Liver (tissue), 9 donors: ENCODE results near the gene METTL3. TPM values are rescaled to one million over a fixed set of nuclear protein-coding genes. Genes with fewer than 3 reads are reported as not detected.

Experiments
- DNase-seq: peaks from one replicate; pipeline ENCODE4 v3.0.0-alpha.2; 2017; ENCODE audit warnings: low spot score
- H3K27ac ChIP-seq, 2 donors: one replicate each; pipeline ENCODE4 v1.7.0; 2013; ENCODE audit warnings: inconsistent platforms in 2 of 2, low read length in 2 of 2, control low read depth in 1 of 2, low read depth in 1 of 2, mild to moderate bottlenecking in 1 of 2
- H3K27me3 ChIP-seq, 4 donors: one replicate each; pipeline versions ENCODE4 v1.6.1 to v1.7.0; 2013; ENCODE audit warnings: low read length in 3 of 4, inconsistent platforms in 1 of 4, mild to moderate bottlenecking in 1 of 4, moderate library complexity in 1 of 4; ENCODE audit not compliant: control insufficient read depth in 4 of 4, insufficient read depth in 4 of 4
- H3K36me3 ChIP-seq, 4 donors: one replicate each; pipeline versions ENCODE4 v1.6.1 to v1.7.0; 2013; ENCODE audit warnings: low read length in 3 of 4, mild to moderate bottlenecking in 3 of 4, low read depth in 1 of 4, moderate library complexity in 1 of 4; ENCODE audit not compliant: control insufficient read depth in 4 of 4, insufficient read depth in 3 of 4
- H3K4me1 ChIP-seq, 4 donors: one replicate each; pipeline versions ENCODE4 v1.6.1 to v1.7.0; 2013; ENCODE audit warnings: low read length in 3 of 4, mild to moderate bottlenecking in 3 of 4, moderate library complexity in 1 of 4; ENCODE audit not compliant: control insufficient read depth in 4 of 4, insufficient read depth in 4 of 4
- H3K4me3 ChIP-seq, 3 donors: one replicate each; pipeline versions ENCODE4 v1.6.1 to v1.7.0; 2013; ENCODE audit warnings: low read length in 3 of 3, control low read depth in 1 of 3, low read depth in 1 of 3, mild to moderate bottlenecking in 1 of 3
- H3K9ac ChIP-seq, 2 donors: one replicate each; pipeline ENCODE4 v1.7.0; 2013; ENCODE audit warnings: low read length in 2 of 2, mild to moderate bottlenecking in 2 of 2, moderate library complexity in 2 of 2, control low read depth in 1 of 2, low read depth in 1 of 2
- H3K9me3 ChIP-seq, 4 donors: one replicate each; pipeline versions ENCODE4 v1.6.1 to v1.7.0; 2013; ENCODE audit warnings: low read length in 3 of 4; ENCODE audit not compliant: control insufficient read depth in 4 of 4
- EGR1 ChIP-seq, 2 donors: IDR thresholded peaks; 2 replicates each; pipeline ENCODE4 v1.6.1; 2016 to 2018; ENCODE audit warnings: antibody characterized with exemption in 2 of 2, low read depth in 2 of 2
- FOXA1 ChIP-seq: IDR thresholded peaks from 2 replicates; pipeline ENCODE4 v1.6.1; 2016; ENCODE audit warnings: antibody characterized with exemption
- FOXA2 ChIP-seq: IDR thresholded peaks from 2 replicates; pipeline ENCODE4 v1.6.1; 2016; ENCODE audit warnings: antibody characterized with exemption
- GABPA ChIP-seq, 2 donors: IDR thresholded peaks in 1 of 2; conservative IDR thresholded peaks in 1 of 2; 2 replicates each; pipeline ENCODE4 v1.6.1; 2016; ENCODE audit warnings: antibody characterized with exemption in 2 of 2, mild to moderate bottlenecking in 1 of 2, moderate library complexity in 1 of 2
- HNF4A ChIP-seq, 2 donors: conservative IDR thresholded peaks; 2 replicates each; pipeline ENCODE4 v1.6.1; 2016; ENCODE audit warnings: antibody characterized with exemption in 2 of 2, mild to moderate bottlenecking in 2 of 2
- JUND ChIP-seq, 2 donors: IDR thresholded peaks; 2 replicates each; pipeline ENCODE4 v1.6.1; 2016; ENCODE audit warnings: antibody characterized with exemption in 2 of 2
- NR2F2 ChIP-seq: IDR thresholded peaks from 2 replicates; pipeline ENCODE4 v1.6.1; 2016; ENCODE audit warnings: antibody characterized with exemption
- RAD21 ChIP-seq, 2 donors: IDR thresholded peaks; 2 replicates each; pipeline ENCODE4 v1.6.1; 2016; ENCODE audit warnings: antibody characterized with exemption in 2 of 2, mild to moderate bottlenecking in 2 of 2
- SP1 ChIP-seq: IDR thresholded peaks from 2 replicates; pipeline ENCODE4 v1.6.1; 2018; ENCODE audit warnings: antibody characterized with exemption, mild to moderate bottlenecking
- YY1 ChIP-seq: IDR thresholded peaks from 2 replicates; pipeline ENCODE4 v1.6.1; 2016; ENCODE audit warnings: antibody characterized with exemption, mild to moderate bottlenecking
- WGBS: extraction: QIAGEN DNeasy Blood & Tissue Kit; methylation state at CpG from one replicate; pipeline ENCODE4 v1.1.7; 2013; 5-methylcytosine and 5-hydroxymethylcytosine counted together
- polyA plus RNA-seq, 2 donors: library from polyadenylated mRNA; stranded (reverse) in 1 of 2; unstranded in 1 of 2; fragments of 200-250 nt in 1 of 2; fragments of >200 nt in 1 of 2; fragmentation: Nextera tagmentation in 1 of 2; extraction: Ambion mirVana in 1 of 2; gene quantifications; one replicate each; pipeline versions ENCODE4 v1.2.1 to v1.2.3, GENCODE V29; 2013 to 2015
- total RNA-seq, 2 donors: library from RNA; depleted of rRNA; stranded (reverse); fragments of >200 nt; gene quantifications; one replicate each; pipeline ENCODE4 v1.2.3, GENCODE V29; 2014
- TF ChIP-seq, protein P1 (sequence below): IDR thresholded peaks from 2 replicates; pipeline ENCODE4 v1.6.1; 2016; ENCODE audit warnings: antibody characterized with exemption
- TF ChIP-seq, protein P2 (sequence below): IDR thresholded peaks from 2 replicates; pipeline ENCODE4 v1.6.1; 2016; ENCODE audit warnings: antibody characterized with exemption
- TF ChIP-seq, protein P3 (sequence below): IDR thresholded peaks from 2 replicates; pipeline ENCODE4 v1.6.1; 2016; ENCODE audit warnings: antibody characterized with exemption
- donor health status: healthy.
- donor health status: healthy.
- donor health status: healthy.
- donor health status: healthy.
- donor health status: healthy.

The METTL3 gene
- total and polyA plus RNA-seq, 4 donors = 10.5 to 50.8 (median 24.9) TPM

DNA sequence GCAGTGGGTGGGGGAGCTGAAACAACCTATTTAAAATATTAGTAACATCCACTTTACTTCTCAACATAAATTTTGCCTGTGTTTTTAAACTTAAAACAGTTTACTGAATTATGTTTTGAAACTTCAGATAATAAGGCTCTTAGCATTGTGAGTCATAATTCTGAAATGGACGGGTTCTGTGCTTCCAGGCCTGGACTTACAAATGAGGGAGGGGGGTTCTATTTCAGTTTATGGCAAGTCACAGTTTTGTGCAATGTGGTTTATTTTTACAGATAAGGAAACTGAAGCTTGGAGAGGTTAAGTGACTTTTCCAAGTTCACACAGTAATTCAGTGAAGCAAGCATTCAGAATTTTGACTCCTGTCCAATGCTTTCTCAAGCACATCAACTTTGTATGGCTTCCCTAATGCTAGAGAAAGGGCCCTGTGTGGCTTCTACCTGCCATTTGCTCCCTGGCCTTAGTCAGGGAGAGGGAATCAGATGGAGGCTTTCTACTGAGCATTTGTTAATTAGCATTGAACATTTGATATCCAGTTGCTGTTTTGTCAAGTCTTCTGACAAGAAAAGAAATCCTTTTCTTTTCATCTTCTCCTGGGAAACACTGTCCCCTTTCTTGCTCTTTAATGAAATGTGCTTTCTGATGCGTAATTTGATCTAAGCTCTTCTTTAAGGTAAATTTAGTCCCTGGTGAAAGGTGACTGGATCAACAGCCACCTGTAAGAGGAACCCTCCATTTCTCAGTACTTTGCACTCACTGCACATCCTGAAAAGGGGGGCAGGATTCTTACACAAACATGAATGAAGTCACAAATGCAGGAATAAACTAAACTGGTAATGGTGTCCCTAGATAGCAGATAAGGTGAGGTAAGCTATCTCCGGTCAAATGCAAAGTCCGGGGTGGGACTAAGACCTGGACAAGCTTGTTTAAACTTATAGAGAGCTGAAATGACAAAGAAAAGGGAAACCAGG is 17.5 kb upstream of the METTL3 start (continued):
- TF ChIP-seq, protein P1, sequence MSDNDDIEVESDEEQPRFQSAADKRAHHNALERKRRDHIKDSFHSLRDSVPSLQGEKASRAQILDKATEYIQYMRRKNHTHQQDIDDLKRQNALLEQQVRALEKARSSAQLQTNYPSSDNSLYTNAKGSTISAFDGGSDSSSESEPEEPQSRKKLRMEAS = no peak

DNA sequence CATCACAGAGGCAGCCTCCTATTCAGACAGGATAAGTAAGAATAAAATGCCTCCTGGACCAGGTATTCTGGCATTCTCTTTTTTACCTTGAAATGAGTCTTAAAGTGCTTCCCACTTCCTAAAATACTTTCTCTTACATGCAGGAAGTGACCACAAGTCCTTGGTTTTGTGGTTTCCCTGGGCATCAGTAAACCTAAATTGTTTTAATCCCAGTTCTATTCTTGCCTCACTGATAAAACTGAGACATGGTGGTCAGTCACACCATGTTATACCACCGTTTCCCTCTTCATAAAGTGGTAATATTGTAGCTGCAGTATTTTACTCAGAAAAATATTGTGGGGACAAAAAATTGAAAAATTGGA is 16.2 kb upstream of the METTL3 start:
- H3K27me3 ChIP-seq = no peaks in the 10 kb centered on the region
- H3K4me1 ChIP-seq = peaks cover 0 to 5% (median 2%) of the 10 kb centered on the region in 4 donors
- no peak for TF ChIP-seq RAD21 (IDR thresholded peaks at IDR 0.05)
- TF ChIP-seq, protein P2, sequence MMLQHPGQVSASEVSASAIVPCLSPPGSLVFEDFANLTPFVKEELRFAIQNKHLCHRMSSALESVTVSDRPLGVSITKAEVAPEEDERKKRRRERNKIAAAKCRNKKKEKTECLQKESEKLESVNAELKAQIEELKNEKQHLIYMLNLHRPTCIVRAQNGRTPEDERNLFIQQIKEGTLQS = no peak
- TF ChIP-seq SP1 = no peak
- TF ChIP-seq JUND (IDR thresholded peaks at IDR 0.05) = no peak
- no peak for TF ChIP-seq GABPA (IDR thresholded peaks at IDR 0.05 in 1 of 2, conservative IDR thresholded peaks at IDR 0.05 in 1 of 2)
- no peak for TF ChIP-seq YY1
- no peak for TF ChIP-seq EGR1 (IDR thresholded peaks at IDR 0.05; ENCODE audit: low read depth in 2 of 2)
- TF ChIP-seq NR2F2 = no peak
- no peak for TF ChIP-seq HNF4A (conservative IDR thresholded peaks at IDR 0.05)
- no peak for DNase-seq
- no peak overlapping the region for H3K27ac ChIP-seq
- H3K36me3 ChIP-seq = no peaks in the 10 kb centered on the region
- no peaks in the 10 kb centered on the region for H3K9me3 ChIP-seq
- no peak overlapping the region for H3K4me3 ChIP-seq
- WGBS = 72% methylated on average over 1 of the region's 1 CpG
- no peak overlapping the region for H3K9ac ChIP-seq

DNA sequence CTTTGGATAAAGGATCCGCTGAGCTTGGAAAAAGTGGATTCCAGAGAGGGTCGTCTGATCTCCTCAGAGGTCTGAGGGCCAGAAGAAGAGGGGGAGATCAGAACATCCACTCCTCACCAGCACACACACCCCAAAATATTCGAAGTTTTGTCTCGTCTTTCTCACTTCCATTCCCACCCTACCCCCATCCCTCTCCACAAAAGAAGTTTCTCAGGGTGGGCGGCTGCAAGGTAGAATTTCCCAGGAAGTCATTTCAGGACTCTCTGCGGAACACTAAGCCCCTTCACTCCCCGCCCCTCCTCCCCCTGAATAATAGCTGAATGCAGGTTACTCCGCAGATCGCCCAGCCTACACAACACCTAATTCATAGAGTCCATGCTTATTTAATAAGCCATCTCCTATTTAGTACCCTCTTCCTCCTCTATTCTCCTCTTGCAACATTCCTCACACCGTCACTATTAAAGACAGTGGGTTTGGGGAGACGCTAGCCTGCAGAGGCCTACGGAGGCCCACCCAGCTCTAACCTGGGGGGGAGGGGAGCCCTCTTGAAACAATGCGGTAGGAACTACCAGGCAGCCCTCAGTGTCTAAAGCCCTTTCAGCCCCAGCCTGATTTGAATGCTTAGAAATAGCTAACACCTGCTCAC is 15.7 kb upstream of the METTL3 start:
- Histone ChIP-seq H3K9ac (peak overlapping the region in 1 of 2 donors; percentile 19), H3K4me1 (peaks cover 0 to 5% (median 2%) of the 10 kb centered on the region in 4 donors), H3K27ac (no peak overlapping the region), H3K9me3 (no peaks in the 10 kb centered on the region), H3K27me3 (no peaks in the 10 kb centered on the region), H3K36me3 (no peaks in the 10 kb centered on the region), H3K4me3 (peak overlapping the region in 2 of 3 donors; percentile 56 to 67)
- WGBS = 45% methylated on average over 13 of the region's 13 CpGs
- TF ChIP-seq, protein P3, sequence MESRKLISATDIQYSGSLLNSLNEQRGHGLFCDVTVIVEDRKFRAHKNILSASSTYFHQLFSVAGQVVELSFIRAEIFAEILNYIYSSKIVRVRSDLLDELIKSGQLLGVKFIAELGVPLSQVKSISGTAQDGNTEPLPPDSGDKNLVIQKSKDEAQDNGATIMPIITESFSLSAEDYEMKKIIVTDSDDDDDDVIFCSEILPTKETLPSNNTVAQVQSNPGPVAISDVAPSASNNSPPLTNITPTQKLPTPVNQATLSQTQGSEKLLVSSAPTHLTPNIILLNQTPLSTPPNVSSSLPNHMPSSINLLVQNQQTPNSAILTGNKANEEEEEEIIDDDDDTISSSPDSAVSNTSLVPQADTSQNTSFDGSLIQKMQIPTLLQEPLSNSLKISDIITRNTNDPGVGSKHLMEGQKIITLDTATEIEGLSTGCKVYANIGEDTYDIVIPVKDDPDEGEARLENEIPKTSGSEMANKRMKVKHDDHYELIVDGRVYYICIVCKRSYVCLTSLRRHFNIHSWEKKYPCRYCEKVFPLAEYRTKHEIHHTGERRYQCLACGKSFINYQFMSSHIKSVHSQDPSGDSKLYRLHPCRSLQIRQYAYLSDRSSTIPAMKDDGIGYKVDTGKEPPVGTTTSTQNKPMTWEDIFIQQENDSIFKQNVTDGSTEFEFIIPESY = no peak
- TF ChIP-seq FOXA2 (no peak), RAD21 (IDR thresholded peaks at IDR 0.05) (no peak), NR2F2 (no peak), SP1 (no peak), HNF4A (conservative IDR thresholded peaks at IDR 0.05) (no peak), FOXA1 (no peak), EGR1 (IDR thresholded peaks at IDR 0.05; ENCODE audit: low read depth in 2 of 2) (no peak)
- DNase-seq = no peak
